SK-N-MC (cell line): ENCODE data around the gene NCKAP5.

Source experiments
- EZH2 ChIP-seq: fragments of 200-600 bp; sonication (generic); IDR thresholded peaks from one replicate; pipeline ENCODE4 v1.6.1; 2017; ENCODE audit warnings: antibody characterized with exemption
- POLR2AphosphoS5 ChIP-seq: IDR thresholded peaks from 2 replicates; pipeline ENCODE4 v1.6.1; 2012; ENCODE audit warnings: mild to moderate bottlenecking, low read depth, low read length, borderline replicate concordance

GRCh38 chr2:133497951-133498565 lies 70.2 kb downstream of the NCKAP5 start:
- TF ChIP-seq POLR2AphosphoS5 (0 out of 2 replicates have a peak, but pooled peaks have one; percentile 34), EZH2 (no peak)
